ENCODE data around the gene RAB28. TPM values are rescaled to one million over a fixed set of nuclear protein-coding genes. Genes with fewer than 3 reads are reported as not detected.
A peak's percentile ranks its signal among the peaks of the same experiment; 100 is the strongest.

The RAB28 gene
- total RNA-seq (2014; rRNA removed; shearing (Covaris generic)), result 30.8 and 59.4 TPM in 2 replicates
- 23.0 and 27.0 TPM in 2 replicates for total RNA-seq (2022)
- percentile 78 among the genes with signal in this experiment for Bru-seq, nascent RNA
- percentile 69 among the genes with signal in this experiment for BruChase-seq, experiment 1, labeled RNA remaining after a 6-hour chase
- percentile 77 among the genes with signal in this experiment for BruChase-seq, experiment 2, labeled RNA remaining after a 2-hour chase
- long read RNA-seq, transcript RAB28-201 (8 exons, 1,810 nt), result minor isoform, 26 of 89 reads
- long read RNA-seq, transcript RAB28-202 (7 exons, 1,715 nt), result major isoform, 39 of 89 reads
- long read RNA-seq, partial matches to known transcripts, result 9 of 89 reads
- long read RNA-seq, other reads (novel, unspliced or antisense), result 14 of 89 reads

GRCh38 chr4:13484122-13484748 lies at the start of gene RAB28:
Gene RAB28 (minus strand): TSS chr4:13484340.
- intact Hi-C loops (cut with micrococcal nuclease; ENCODE audit: unreplicated experiment), result loop anchor here (2.0 to 5.0 kb wide), 3 partner anchors 63 to 1518 kb away; partner anchors contain the start of gene CPEB2
- DNase-seq (ENCODE audit: low spot score), result peak; percentile 94
- peak within 1 kb of the TSS; percentile 80 for H3K4me2 ChIP-seq (ENCODE audit: low read length)
- peak within 1 kb of the TSS; percentile 95 for H3K4me3 ChIP-seq (ENCODE audit: low read depth, low read length, poor library complexity, severe bottlenecking)
- ChIA-PET POLR2A (interaction anchor here (0.8 to 1.5 kb wide), 9 partner anchors 9 to 1516 kb away, joined by 3 to 9 read pairs (median 3); partner anchors contain the start of gene BOD1L1), CTCF (ENCODE audit: unreplicated experiment) (no interaction called here)
- H4K20me1 ChIP-seq (ENCODE audit: insufficient read depth, low read length), result no peaks in the 10 kb centered on the region
- no TSS peak for BruUV-seq (replicated peaks)
- H3K36me3 ChIP-seq (ENCODE audit: insufficient read depth, low read length), result peaks cover 4% of the 10 kb centered on the region
- no peak for TF ChIP-seq CTCF (conservative IDR thresholded peaks at IDR 0.05; ENCODE audit: low read length)
- no peak for TF ChIP-seq EZH2phosphoT487 (IDR thresholded peaks at IDR 0.05; ENCODE audit: borderline replicate concordance, low read depth, low read length)
- no peaks in the 10 kb centered on the region for H3K9me3 ChIP-seq (ENCODE audit: low read length)
- no peaks in the 10 kb centered on the region for H3K9me2 ChIP-seq (ENCODE audit: insufficient read depth, low read length)
- H3K27ac ChIP-seq (ENCODE audit: low read depth, low read length, poor library complexity, severe bottlenecking), result peak within 1 kb of the TSS; percentile 56
- peaks cover 39% of the 10 kb centered on the region; the same call in 1 of the 2 replicates for H3K79me2 ChIP-seq (ENCODE audit: insufficient read depth, low read depth, low read length)
- peaks cover 20% of the 10 kb centered on the region for H3K4me1 ChIP-seq (ENCODE audit: insufficient read depth, low read length, poor library complexity, severe bottlenecking)
- peak within 1 kb of the TSS; percentile 96 for H2AFZ ChIP-seq (ENCODE audit: low read length)

DNA sequence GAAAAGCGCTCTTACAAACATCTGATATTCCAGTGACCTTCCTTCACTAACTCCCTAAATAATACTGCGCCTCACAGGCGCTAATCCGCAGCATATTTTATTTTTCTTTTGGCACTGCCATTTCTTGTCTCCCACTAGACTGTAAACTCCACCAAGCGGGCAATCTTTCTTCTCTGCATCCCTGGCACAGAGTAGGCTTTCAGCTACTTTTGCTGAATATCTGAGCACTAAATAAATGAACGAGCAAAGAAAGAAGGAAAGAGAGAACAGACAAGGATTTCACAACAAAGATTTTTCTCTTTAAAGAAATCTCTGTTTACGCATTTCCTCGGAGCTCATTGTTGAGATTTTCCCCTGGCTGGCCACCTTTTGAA lies 47.5 kb upstream of the RAB28 start:
- Histone ChIP-seq H3K4me2 (ENCODE audit: low read length) (no peak overlapping the region), H3K27ac (ENCODE audit: low read depth, low read length, poor library complexity, severe bottlenecking) (no peak overlapping the region), H3K79me2 (ENCODE audit: insufficient read depth, low read depth, low read length) (no peaks in the 10 kb centered on the region), H2AFZ (ENCODE audit: low read length) (no peak overlapping the region), H3K4me1 (ENCODE audit: insufficient read depth, low read length, poor library complexity, severe bottlenecking) (peaks cover 13% of the 10 kb centered on the region), H3K36me3 (ENCODE audit: insufficient read depth, low read length) (no peaks in the 10 kb centered on the region), H3K9me3 (ENCODE audit: low read length) (no peaks in the 10 kb centered on the region), H3K9me2 (ENCODE audit: insufficient read depth, low read length) (no peaks in the 10 kb centered on the region), H3K4me3 (ENCODE audit: low read depth, low read length, poor library complexity, severe bottlenecking) (no peak overlapping the region), H4K20me1 (ENCODE audit: insufficient read depth, low read length) (no peaks in the 10 kb centered on the region)
- ChIA-PET CTCF (ENCODE audit: unreplicated experiment) (no interaction called here), POLR2A (no interaction called here)
- TF ChIP-seq CTCF (conservative IDR thresholded peaks at IDR 0.05; ENCODE audit: low read length) (no peak), EZH2phosphoT487 (IDR thresholded peaks at IDR 0.05; ENCODE audit: borderline replicate concordance, low read depth, low read length) (no peak)
- intact Hi-C loops (cut with micrococcal nuclease; ENCODE audit: unreplicated experiment), result no loop called here
- no peak for DNase-seq (ENCODE audit: low spot score)
- no TSS peak for BruUV-seq (replicated peaks)
